Measurements from ENCODE around the gene LHFPL6. TPM values are rescaled to one million over a fixed set of nuclear protein-coding genes. Genes with fewer than 3 reads are reported as not detected.

The LHFPL6 gene
- total RNA-seq, 2 experiments from 2014 or later: 0.60 to 0.74 TPM

DNA sequence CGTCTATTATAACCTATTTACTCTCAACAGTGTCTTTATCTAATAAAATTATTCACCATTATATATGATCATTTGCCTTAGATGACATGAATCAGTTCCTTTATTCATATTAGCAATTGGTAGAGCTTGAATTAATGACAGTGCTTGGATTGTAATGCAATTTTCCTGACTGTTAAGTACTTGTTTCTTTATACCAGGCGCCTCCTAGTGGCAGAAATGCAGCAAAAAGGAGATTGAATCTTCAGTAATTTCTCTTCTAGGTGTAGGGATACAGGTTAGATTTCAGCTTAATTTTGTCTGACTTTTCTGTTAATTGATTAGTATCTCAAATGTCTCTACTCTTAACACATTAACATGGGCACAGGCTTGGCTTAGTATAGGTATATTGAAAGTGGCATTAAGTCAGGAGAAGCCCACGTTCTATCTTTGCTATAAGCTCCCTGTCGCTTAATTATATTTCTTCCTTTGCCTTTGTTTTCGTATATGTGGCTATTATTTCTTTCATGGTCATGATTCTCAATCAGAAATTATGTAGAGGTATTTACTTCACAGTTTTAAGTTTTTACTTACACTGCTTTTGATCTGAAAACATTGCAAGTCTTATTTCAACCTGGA is 9.1 kb upstream of the LHFPL6 start:
- Mint-ChIP-seq H3K36me3 (ENCODE audit: low read depth) (no peaks in the 10 kb centered on the region), H3K27me3 (peaks cover 4% of the 10 kb centered on the region), H3K4me1 (ENCODE audit: low read depth) (no peaks in the 10 kb centered on the region), H3K4me3 (no peak overlapping the region), H3K9me3 (no peaks in the 10 kb centered on the region), H3K27ac (no peak overlapping the region)
- TF ChIP-seq, protein P1, sequence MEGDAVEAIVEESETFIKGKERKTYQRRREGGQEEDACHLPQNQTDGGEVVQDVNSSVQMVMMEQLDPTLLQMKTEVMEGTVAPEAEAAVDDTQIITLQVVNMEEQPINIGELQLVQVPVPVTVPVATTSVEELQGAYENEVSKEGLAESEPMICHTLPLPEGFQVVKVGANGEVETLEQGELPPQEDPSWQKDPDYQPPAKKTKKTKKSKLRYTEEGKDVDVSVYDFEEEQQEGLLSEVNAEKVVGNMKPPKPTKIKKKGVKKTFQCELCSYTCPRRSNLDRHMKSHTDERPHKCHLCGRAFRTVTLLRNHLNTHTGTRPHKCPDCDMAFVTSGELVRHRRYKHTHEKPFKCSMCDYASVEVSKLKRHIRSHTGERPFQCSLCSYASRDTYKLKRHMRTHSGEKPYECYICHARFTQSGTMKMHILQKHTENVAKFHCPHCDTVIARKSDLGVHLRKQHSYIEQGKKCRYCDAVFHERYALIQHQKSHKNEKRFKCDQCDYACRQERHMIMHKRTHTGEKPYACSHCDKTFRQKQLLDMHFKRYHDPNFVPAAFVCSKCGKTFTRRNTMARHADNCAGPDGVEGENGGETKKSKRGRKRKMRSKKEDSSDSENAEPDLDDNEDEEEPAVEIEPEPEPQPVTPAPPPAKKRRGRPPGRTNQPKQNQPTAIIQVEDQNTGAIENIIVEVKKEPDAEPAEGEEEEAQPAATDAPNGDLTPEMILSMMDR (IDR thresholded peaks at IDR 0.05): peak; percentile 94
- intact Hi-C loops (cut with micrococcal nuclease): loop anchor here (10.0 kb wide), 2 partner anchors 337 to 467 kb away; no protein-coding TSS in a partner anchor
- ATAC-seq: peak; percentile 39
- ChIA-PET CTCF (interaction anchor here (0.5 to 3.1 kb wide), 63 partner anchors 9 to 737 kb away, joined by 3 to 31 read pairs (median 4); partner anchors contain the start of genes LHFPL6, NHLRC3 and PROSER1), POLR2A (no interaction called here)
- peak; percentile 78 for DNase-seq

- TF ChIP-seq, protein P1 (IDR thresholded peaks at IDR 0.05): no peak
- Mint-ChIP-seq H3K27me3 (peaks cover 21% of the 10 kb centered on the region), H3K9me3 (no peaks in the 10 kb centered on the region), H3K36me3 (ENCODE audit: low read depth) (no peaks in the 10 kb centered on the region), H3K4me3 (no peak overlapping the region), H3K27ac (no peak overlapping the region), H3K4me1 (ENCODE audit: low read depth) (peaks cover 6% of the 10 kb centered on the region)
- ChIA-PET CTCF (interaction anchor here (1.0 to 1.4 kb wide), 2 partner anchors 8 to 463 kb away, joined by 3 to 6 read pairs; no protein-coding TSS in a partner anchor), POLR2A (no interaction called here)
- DNase-seq (no peak), ATAC-seq (no peak)
- intact Hi-C loops (cut with micrococcal nuclease): no loop called here
Measured at GRCh38 chr13:39607876-39608275, 4.9 kb upstream of the LHFPL6 start.

DNA sequence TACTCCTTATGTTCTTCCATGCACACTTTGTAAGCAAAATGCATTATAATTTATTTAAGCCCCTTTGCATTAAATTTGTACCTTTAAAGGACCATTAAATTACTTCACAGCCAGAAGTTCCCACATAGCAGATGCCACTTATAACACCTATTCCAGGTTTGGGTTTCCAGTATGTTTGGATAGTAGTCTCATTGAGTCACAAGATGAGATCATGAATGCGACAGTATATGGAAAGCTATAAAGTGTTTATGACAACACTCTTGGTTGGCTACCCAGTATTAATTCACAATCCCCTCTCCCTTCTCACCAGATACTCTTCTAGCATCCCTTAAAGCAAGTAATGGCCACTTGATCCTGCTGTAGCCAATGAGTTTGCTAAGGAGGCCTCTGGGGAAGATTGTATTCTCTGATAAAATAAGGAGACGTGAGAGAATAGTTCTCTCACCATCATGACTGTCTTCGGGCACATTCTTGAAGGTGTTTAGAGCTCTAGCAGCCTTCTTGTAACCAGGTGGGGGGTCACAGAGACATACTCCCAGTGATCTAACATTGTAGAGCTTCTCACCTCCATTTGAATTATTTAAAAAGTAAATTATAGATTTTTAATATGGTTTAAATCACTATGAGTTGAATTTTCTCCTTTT is 2.8 kb upstream of the LHFPL6 start:
- TF ChIP-seq, protein P1 (IDR thresholded peaks at IDR 0.05): no peak
- ATAC-seq (no peak), DNase-seq (no peak)
- ChIA-PET CTCF (interaction anchor here (1.9 to 3.5 kb wide), 2 partner anchors 9 to 10 kb away, joined by 5 to 18 read pairs; no protein-coding TSS in a partner anchor), POLR2A (no interaction called here)
- no peaks in the 10 kb centered on the region for H3K9me3 Mint-ChIP-seq
- H3K36me3 Mint-ChIP-seq (ENCODE audit: low read depth): no peaks in the 10 kb centered on the region
- H3K27ac Mint-ChIP-seq: no peak overlapping the region
- H3K4me1 Mint-ChIP-seq (ENCODE audit: low read depth): peaks cover 9% of the 10 kb centered on the region
- intact Hi-C loops (cut with micrococcal nuclease): no loop called here
- peaks cover 37% of the 10 kb centered on the region for H3K27me3 Mint-ChIP-seq
- no peak overlapping the region for H3K4me3 Mint-ChIP-seq

- Mint-ChIP-seq H3K4me1 (ENCODE audit: low read depth) (peaks cover 9% of the 10 kb centered on the region), H3K9me3 (no peaks in the 10 kb centered on the region), H3K27me3 (peaks cover 46% of the 10 kb centered on the region), H3K27ac (no peak overlapping the region), H3K4me3 (no peak overlapping the region), H3K36me3 (ENCODE audit: low read depth) (no peaks in the 10 kb centered on the region)
- CTCF ChIA-PET: interaction anchor here (3.5 to 5.5 kb wide), 2 partner anchors 7 to 11 kb away, joined by 18 to 31 read pairs; no protein-coding TSS in a partner anchor
- ATAC-seq (no peak), DNase-seq (no peak)
- POLR2A ChIA-PET: no interaction called here
- intact Hi-C loops (cut with micrococcal nuclease): no loop called here
- TF ChIP-seq, protein P1 (IDR thresholded peaks at IDR 0.05): no peak
Measured at GRCh38 chr13:39604756-39605155, 1.8 kb upstream of the LHFPL6 start.

DNA sequence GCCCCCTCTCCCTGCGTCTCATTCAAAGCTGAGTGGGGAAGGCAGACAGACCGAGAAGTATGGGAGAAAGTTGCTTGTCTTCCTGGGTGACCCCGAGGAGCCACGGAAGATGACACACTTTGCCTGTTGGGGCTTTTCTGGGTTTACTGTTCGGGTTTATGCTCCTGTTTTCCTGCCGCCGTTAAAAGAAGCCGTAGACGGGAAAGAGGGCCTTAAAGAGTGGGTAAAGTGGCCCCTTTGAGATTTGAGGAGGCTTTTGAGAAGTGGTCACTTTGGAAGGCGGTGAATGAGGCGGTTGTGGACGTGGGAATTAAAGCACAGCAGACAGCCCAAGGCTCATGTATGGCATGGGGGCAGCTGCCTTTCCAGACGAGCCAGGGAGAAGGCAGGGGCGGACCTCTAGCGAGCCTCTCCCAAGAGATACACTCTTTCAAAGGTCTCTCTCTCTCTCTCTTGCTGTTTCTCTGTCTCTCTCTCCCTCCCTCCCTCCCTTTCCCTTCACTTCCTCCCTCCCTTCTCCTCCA is 493 bp upstream of the LHFPL6 start:
- H3K27me3 Mint-ChIP-seq: peaks cover 44% of the 10 kb centered on the region
- H3K4me1 Mint-ChIP-seq (ENCODE audit: low read depth): peaks cover 9% of the 10 kb centered on the region
- ChIA-PET CTCF (interaction anchor here (3.5 to 5.5 kb wide), 2 partner anchors 9 to 13 kb away, joined by 18 to 31 read pairs; no protein-coding TSS in a partner anchor), POLR2A (no interaction called here)
- no peak for DNase-seq
- no peak for ATAC-seq
- TF ChIP-seq, protein P1 (IDR thresholded peaks at IDR 0.05): no peak
- H3K9me3 Mint-ChIP-seq: no peaks in the 10 kb centered on the region
- peak overlapping the region; percentile 70 for H3K4me3 Mint-ChIP-seq
- no peaks in the 10 kb centered on the region for H3K36me3 Mint-ChIP-seq (ENCODE audit: low read depth)
- peak overlapping the region; percentile 20 for H3K27ac Mint-ChIP-seq
- intact Hi-C loops (cut with micrococcal nuclease): no loop called here

All from activated CD8-positive, alpha-beta T cell treated with anti-CD3 and anti-CD28 coated beads for 36 hours (primary cell).